Measurements from ENCODE around the gene HYAL3. TPM values are rescaled to one million over a fixed set of nuclear protein-coding genes. Genes with fewer than 3 reads are reported as not detected.

The HYAL3 gene
- total and polyA plus RNA-seq, 2 of the 8 experiments (the other 6 are each of a cell fraction or from before 2014, with no cell fraction given): 3.2 to 12.2 TPM

- TF ChIP-seq MAX (IDR thresholded peaks at IDR 0.05) (no peak), KDM5A (IDR thresholded peaks at IDR 0.05; ENCODE audit: low read length) (no peak), SUZ12 (IDR thresholded peaks at IDR 0.05; ENCODE audit: low read length) (no peak), BCL11A (IDR thresholded peaks at IDR 0.05; ENCODE audit: low read depth in 2 of 2, low read length in 2 of 2) (no peak)
- Histone ChIP-seq H3K23ac (ENCODE audit: insufficient read length) (no peak overlapping the region), H3K4me1 (replicated peaks in 1 of 4; ENCODE audit: control insufficient read depth in 3 of 4, insufficient read depth in 4 of 4, low read length in 3 of 4) (peaks cover 0 to 26% (median 12%) of the 10 kb centered on the region in 4 experiments; a peak in 6 of 7 replicates), H2BK20ac (ENCODE audit: low read length) (no peak overlapping the region), H2BK12ac (ENCODE audit: low read depth, low read length) (no peak overlapping the region), H3K27me3 (replicated peaks in 1 of 4; ENCODE audit: control insufficient read depth in 3 of 4, extremely low read depth in 1 of 4, insufficient read depth in 3 of 4, low read length in 3 of 4) (no peaks in the 10 kb centered on the region; a peak in 1 of 7 replicates), H3K36me3 (ENCODE audit: control insufficient read depth in 2 of 4, insufficient read depth in 4 of 4, low read length in 3 of 4) (no peaks in the 10 kb centered on the region), H3K14ac (ENCODE audit: insufficient read length) (no peak overlapping the region), H2AK5ac (ENCODE audit: low read depth, low read length) (peak overlapping the region; percentile 48; the same call in 1 of the 2 replicates), H3K9me3 (ENCODE audit: insufficient read depth in 2 of 2, low read depth in 1 of 2, low read length in 1 of 2) (no peaks in the 10 kb centered on the region), H3K4me2 (ENCODE audit: insufficient read depth in 1 of 2, low read depth in 2 of 2, low read length in 2 of 2) (no peak overlapping the region; a peak in 1 of 4 replicates), H2BK120ac (replicated peaks; ENCODE audit: low read depth, low read length) (no peak overlapping the region), H3K56ac (replicated peaks; ENCODE audit: insufficient read length, low read depth, low read length) (no peak overlapping the region), H4K8ac (ENCODE audit: extremely low read depth, insufficient read depth, low read length) (peak overlapping the region; percentile 18; the same call in 1 of the 2 replicates), H3K18ac (ENCODE audit: extremely low read depth, low read length) (no peak overlapping the region), H3K79me2 (ENCODE audit: control insufficient read depth in 1 of 2, insufficient read depth in 2 of 2, low read length in 2 of 2) (no peaks in the 10 kb centered on the region), H4K5ac (ENCODE audit: insufficient read length, low read depth, low read length) (no peak overlapping the region), H3K27ac (ENCODE audit: low read depth, low read length) (no peak overlapping the region), H3K23me2 (ENCODE audit: low read depth, low read length) (peaks cover 5% of the 10 kb centered on the region; the same call in 1 of the 2 replicates), H2AFZ (ENCODE audit: low read length) (no peak overlapping the region), H4K20me1 (replicated peaks in 1 of 2; ENCODE audit: control insufficient read depth in 1 of 2, insufficient read depth in 2 of 2, low read length in 2 of 2) (peaks cover 0 to 2% of the 10 kb centered on the region in 2 experiments), H4K91ac (replicated peaks; ENCODE audit: insufficient read length, low read length) (no peak overlapping the region), H3K4ac (replicated peaks; ENCODE audit: insufficient read length, low read depth, low read length) (no peak overlapping the region), H2BK5ac (ENCODE audit: low read depth, low read length) (no peak overlapping the region), H2BK15ac (ENCODE audit: low read length) (no peak overlapping the region), H3K9ac (replicated peaks in 1 of 4; ENCODE audit: extremely low read depth in 1 of 4, low read depth in 3 of 4, low read length in 3 of 4) (no peak overlapping the region), H3K4me3 (ENCODE audit: extremely low read depth in 1 of 4, insufficient read depth in 2 of 4, low read depth in 3 of 4, low read length in 4 of 4) (no peak overlapping the region), H3K79me1 (ENCODE audit: low read depth, low read length) (no peaks in the 10 kb centered on the region)
- DNase-seq (ENCODE audit: low read depth in 1 of 2, low spot score in 2 of 2): no peak
- no peak for FAIRE-seq
- POLR2A ChIA-PET (ENCODE audit: partially characterized antibody): interaction anchor here (0.6 to 11.3 kb wide), 3 partner anchors 11 to 36 kb away, joined by 3 to 149 read pairs (median 5); partner anchors contain the start of gene HYAL2
- WGBS, 2 experiments (ENCODE audit: extremely low coverage in 1 of 2, insufficient coverage in 1 of 2, insufficient read length in 1 of 2, insufficient replicate concordance in 2 of 2, low coverage in 1 of 2, low lambda C conversion rate in 2 of 2, missing lambda C conversion rate in 1 of 2): 89% methylated on average over 6 of the region's 6 CpGs; no CpG with 5 or more reads in 1 of the 2 experiments
- CTCF ChIA-PET (ENCODE audit: partially characterized antibody): interaction anchor here (1.0 to 3.6 kb wide), 3 partner anchors 24 to 86 kb away, joined by 3 to 24 read pairs (median 6); no protein-coding TSS in a partner anchor
Measured at GRCh38 chr3:50300681-50301254, 1.6 kb upstream of the HYAL3 start.

Data from H1 (cell line).